SU-DHL-6 (cell line): Measurements from ENCODE around the gene GNB3.

ENCODE experiments used
- H2AFZ ChIP-seq: fragments of 200-600 bp; sonication (generic); 2 replicates; pipeline ENCODE4 v1.6.1; 2014; ENCODE audit warnings: low read depth, mild to moderate bottlenecking, moderate library complexity, mixed read lengths, antibody characterized with exemption, low read length; ENCODE audit not compliant: severe bottlenecking
- H3F3A ChIP-seq: fragments of 200-600 bp; shearing (Covaris generic); 2 replicates; pipeline ENCODE4 v1.6.0; 2016; ENCODE audit warnings: antibody characterized with exemption, mild to moderate bottlenecking; ENCODE audit not compliant: insufficient read depth
- H3K27ac ChIP-seq: fragments of 200-600 bp; sonication (generic); 2 replicates; pipeline ENCODE4 v1.5.1; 2016; ENCODE audit warnings: low read depth, mild to moderate bottlenecking, low read length, moderate library complexity, mixed read lengths
- H3K27me3 ChIP-seq: fragments of 200-600 bp; sonication (generic), shearing (Covaris generic); 2 replicates; pipeline ENCODE4 v1.6.0; 2014; ENCODE audit warnings: mild to moderate bottlenecking, low read length
- H3K36me3 ChIP-seq: fragments of 200-600 bp; sonication (generic); 2 replicates; pipeline ENCODE4 v1.6.1; 2014; ENCODE audit warnings: mild to moderate bottlenecking, low read length, mixed read lengths
- H3K4me2 ChIP-seq: fragments of 300-600, 200-600 bp; shearing (Covaris generic), sonication (generic); 2 replicates; pipeline ENCODE4 v1.6.0; 2014; ENCODE audit warnings: low read length, low read depth, mild to moderate bottlenecking; ENCODE audit not compliant: poor library complexity, severe bottlenecking
- H3K4me3 ChIP-seq: fragments of 200-600 bp; sonication (generic); 2 replicates; pipeline ENCODE4 v1.5.1; 2014; ENCODE audit warnings: antibody characterized with exemption, low read length, mild to moderate bottlenecking, mixed read lengths; ENCODE audit not compliant: insufficient read depth, poor library complexity, severe bottlenecking
- H3K79me2 ChIP-seq: fragments of 200-600 bp; sonication (generic); 2 replicates; pipeline ENCODE4 v1.6.1; 2014; ENCODE audit warnings: mild to moderate bottlenecking, low read length, moderate library complexity; ENCODE audit not compliant: insufficient read depth
- H3K9ac ChIP-seq: fragments of 200-600 bp; sonication (generic); 2 replicates; pipeline ENCODE4 v1.7.0; 2014; ENCODE audit warnings: mild to moderate bottlenecking, low read length
- H3K9me2 ChIP-seq: fragments of 200-600 bp; sonication (generic); replicated peaks from 2 replicates; pipeline ENCODE4 v1.6.1; 2014; ENCODE audit warnings: low read length; ENCODE audit not compliant: insufficient read depth
- H3K9me3 ChIP-seq: fragments of 200-600 bp; sonication (generic); 2 replicates; pipeline ENCODE4 v1.6.1; 2014; ENCODE audit warnings: low read length, mixed read lengths; ENCODE audit not compliant: insufficient read depth
- H4K20me1 ChIP-seq: fragments of 200-600 bp; sonication (generic); 2 replicates; pipeline ENCODE4 v1.6.1; 2014; ENCODE audit warnings: low read depth, mild to moderate bottlenecking, antibody characterized with exemption, low read length, moderate library complexity, mixed read lengths
- EZH2phosphoT487 ChIP-seq: fragments of 200-600 bp; sonication (generic), shearing (Covaris generic); conservative IDR thresholded peaks from 2 replicates; pipeline ENCODE4 v1.6.1; 2018; ENCODE audit warnings: mild to moderate bottlenecking, antibody characterized with exemption, low read length, moderate library complexity, mixed read lengths
- TF ChIP-seq, protein P1 (sequence below): fragments of 200-600 bp; sonication (generic); IDR thresholded peaks from one replicate; pipeline ENCODE4 v1.5.1; 2017; ENCODE audit warnings: antibody characterized with exemption, mild to moderate bottlenecking, low read length, moderate library complexity; ENCODE audit not compliant: insufficient read depth, poor library complexity, severe bottlenecking

Gene GNB3

DNA sequence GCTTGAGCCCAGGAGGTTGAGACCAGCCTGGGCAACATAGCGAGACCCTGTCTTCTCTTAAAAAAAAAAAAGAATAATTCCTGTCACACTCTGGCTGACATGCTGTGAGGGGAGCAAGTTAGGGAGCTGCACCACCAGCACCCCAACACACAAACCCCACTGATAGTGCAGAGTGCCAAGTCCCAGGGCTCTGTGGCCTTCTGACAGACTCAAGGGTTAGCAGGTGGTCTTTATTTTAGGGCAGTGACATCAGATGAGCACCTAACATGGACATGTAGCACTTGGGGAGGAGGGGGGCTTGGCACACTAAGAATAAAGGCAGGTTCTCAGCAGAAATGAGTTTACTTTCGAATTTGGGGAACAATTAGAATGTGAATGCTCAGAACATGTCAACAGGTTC, 18.1 kb downstream of the GNB3 start:
- H3K79me2 ChIP-seq, result peaks cover 12% of the 10 kb centered on the region
- H2AFZ ChIP-seq, result no peak overlapping the region
- no peak overlapping the region for H3K9ac ChIP-seq
- no peak overlapping the region for H3K4me2 ChIP-seq
- H4K20me1 ChIP-seq, result no peaks in the 10 kb centered on the region
- H3K9me2 ChIP-seq, result no peaks in the 10 kb centered on the region
- H3K9me3 ChIP-seq, result no peaks in the 10 kb centered on the region
- no peak overlapping the region for H3K4me3 ChIP-seq
- H3K36me3 ChIP-seq, result 0 out of 2 replicates have a peak, but pooled peaks cover 5% of the 10 kb centered on the region
- H3K27me3 ChIP-seq, result no peaks in the 10 kb centered on the region
- H3K27ac ChIP-seq, result no peak overlapping the region
- H3F3A ChIP-seq, result no peaks in the 10 kb centered on the region
- TF ChIP-seq EZH2phosphoT487, result no peak
- TF ChIP-seq, protein P1, sequence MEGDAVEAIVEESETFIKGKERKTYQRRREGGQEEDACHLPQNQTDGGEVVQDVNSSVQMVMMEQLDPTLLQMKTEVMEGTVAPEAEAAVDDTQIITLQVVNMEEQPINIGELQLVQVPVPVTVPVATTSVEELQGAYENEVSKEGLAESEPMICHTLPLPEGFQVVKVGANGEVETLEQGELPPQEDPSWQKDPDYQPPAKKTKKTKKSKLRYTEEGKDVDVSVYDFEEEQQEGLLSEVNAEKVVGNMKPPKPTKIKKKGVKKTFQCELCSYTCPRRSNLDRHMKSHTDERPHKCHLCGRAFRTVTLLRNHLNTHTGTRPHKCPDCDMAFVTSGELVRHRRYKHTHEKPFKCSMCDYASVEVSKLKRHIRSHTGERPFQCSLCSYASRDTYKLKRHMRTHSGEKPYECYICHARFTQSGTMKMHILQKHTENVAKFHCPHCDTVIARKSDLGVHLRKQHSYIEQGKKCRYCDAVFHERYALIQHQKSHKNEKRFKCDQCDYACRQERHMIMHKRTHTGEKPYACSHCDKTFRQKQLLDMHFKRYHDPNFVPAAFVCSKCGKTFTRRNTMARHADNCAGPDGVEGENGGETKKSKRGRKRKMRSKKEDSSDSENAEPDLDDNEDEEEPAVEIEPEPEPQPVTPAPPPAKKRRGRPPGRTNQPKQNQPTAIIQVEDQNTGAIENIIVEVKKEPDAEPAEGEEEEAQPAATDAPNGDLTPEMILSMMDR, result no peak

DNA sequence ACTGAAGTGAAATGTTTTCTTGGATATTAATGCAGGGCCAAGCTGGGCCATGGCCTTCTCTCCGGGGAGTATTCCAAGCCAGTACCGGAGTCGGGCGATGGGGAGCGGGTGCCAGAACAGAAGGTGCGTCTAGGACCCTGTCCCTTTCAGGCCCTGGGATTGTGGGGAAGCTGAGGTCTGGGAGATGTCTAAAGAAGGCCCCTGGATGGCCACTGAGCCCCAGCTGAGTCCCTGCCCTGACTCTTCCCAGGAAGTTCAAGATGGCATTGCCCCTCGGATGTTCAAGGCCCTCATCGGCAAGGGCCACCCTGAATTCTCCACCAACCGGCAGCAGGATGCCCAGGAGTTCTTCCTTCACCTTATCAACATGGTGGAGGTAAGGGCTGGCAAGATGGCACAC, 19.4 kb downstream of the GNB3 start:
- TF ChIP-seq, protein P1, result no peak
- no peak for TF ChIP-seq EZH2phosphoT487
- H4K20me1 ChIP-seq, result no peaks in the 10 kb centered on the region
- no peak overlapping the region for H3K4me3 ChIP-seq
- H3K36me3 ChIP-seq, result 0 out of 2 replicates have a peak, but pooled peaks cover 5% of the 10 kb centered on the region
- H3K9ac ChIP-seq, result no peak overlapping the region
- no peak overlapping the region for H2AFZ ChIP-seq
- no peaks in the 10 kb centered on the region for H3K9me3 ChIP-seq
- no peaks in the 10 kb centered on the region for H3F3A ChIP-seq
- no peaks in the 10 kb centered on the region for H3K27me3 ChIP-seq
- H3K27ac ChIP-seq, result no peak overlapping the region
- no peaks in the 10 kb centered on the region for H3K9me2 ChIP-seq
- no peak overlapping the region for H3K4me2 ChIP-seq
- peaks cover under 1% of the 10 kb centered on the region; the same call in 1 of the 2 replicates for H3K79me2 ChIP-seq

DNA sequence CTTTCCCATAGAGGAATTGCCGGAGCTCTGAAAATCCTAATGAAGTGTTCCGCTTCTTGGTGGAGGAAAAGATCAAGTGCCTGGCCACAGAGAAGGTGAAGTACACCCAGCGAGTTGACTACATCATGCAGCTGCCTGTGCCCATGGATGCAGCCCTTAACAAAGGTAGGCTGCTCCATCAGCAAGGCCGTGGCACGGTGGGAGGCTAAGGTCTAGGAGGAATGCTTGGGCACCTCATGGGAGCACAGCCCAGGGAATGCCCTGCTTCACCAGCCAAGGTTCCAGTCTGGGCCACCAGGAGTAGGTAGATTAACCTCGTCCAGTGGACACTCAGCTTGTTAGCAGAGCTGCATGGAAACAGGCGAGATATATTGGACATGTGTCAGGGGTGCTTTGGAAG, 20.2 kb downstream of the GNB3 start:
- no peaks in the 10 kb centered on the region for H3F3A ChIP-seq
- no peaks in the 10 kb centered on the region for H3K9me2 ChIP-seq
- no peak overlapping the region for H3K4me2 ChIP-seq
- no peaks in the 10 kb centered on the region for H3K27me3 ChIP-seq
- TF ChIP-seq EZH2phosphoT487, result no peak
- TF ChIP-seq, protein P1, result no peak
- no peak overlapping the region for H3K9ac ChIP-seq
- no peak overlapping the region for H3K27ac ChIP-seq
- H2AFZ ChIP-seq, result no peak overlapping the region
- H4K20me1 ChIP-seq, result no peaks in the 10 kb centered on the region
- no peaks in the 10 kb centered on the region for H3K79me2 ChIP-seq
- no peak overlapping the region for H3K4me3 ChIP-seq
- no peaks in the 10 kb centered on the region for H3K9me3 ChIP-seq
- 0 out of 2 replicates have a peak, but pooled peaks cover 5% of the 10 kb centered on the region for H3K36me3 ChIP-seq

DNA sequence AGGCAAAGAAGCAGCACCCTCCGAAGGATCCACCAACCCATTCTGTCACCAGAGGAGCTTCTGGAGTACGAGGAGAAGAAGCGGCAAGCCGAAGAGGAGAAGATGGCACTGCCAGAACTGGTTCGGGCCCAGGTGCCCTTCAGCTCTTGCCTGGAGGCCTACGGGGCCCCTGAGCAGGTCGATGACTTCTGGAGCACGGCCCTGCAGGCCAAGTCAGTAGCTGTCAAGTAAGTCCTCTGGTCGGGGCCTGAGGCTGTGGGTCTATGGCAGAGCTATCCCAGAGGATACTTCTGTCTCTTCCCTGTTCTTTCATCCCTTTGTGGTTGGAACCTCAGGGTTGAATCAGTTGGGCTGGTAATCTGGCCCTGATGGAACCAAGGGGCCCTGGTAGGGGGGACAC, 20.7 kb downstream of the GNB3 start:
- Histone ChIP-seq H4K20me1 (no peaks in the 10 kb centered on the region), H3K4me2 (no peak overlapping the region), H3F3A (no peaks in the 10 kb centered on the region), H3K27me3 (no peaks in the 10 kb centered on the region), H3K9me2 (no peaks in the 10 kb centered on the region), H3K9me3 (no peaks in the 10 kb centered on the region), H3K79me2 (no peaks in the 10 kb centered on the region), H2AFZ (no peak overlapping the region), H3K9ac (no peak overlapping the region), H3K4me3 (no peak overlapping the region), H3K27ac (no peak overlapping the region), H3K36me3 (0 out of 2 replicates have a peak, but pooled peaks cover 5% of the 10 kb centered on the region)
- TF ChIP-seq EZH2phosphoT487, result no peak
- TF ChIP-seq, protein P1, result no peak
